Measurements from ENCODE around the gene LARP4B. TPM values are rescaled to one million over a fixed set of nuclear protein-coding genes. Genes with fewer than 3 reads are reported as not detected.
A peak's percentile ranks its signal among the peaks of the same experiment; 100 is the strongest.

LARP4B gene
- polyA plus RNA-seq, 4 donors = 12.4 to 52.6 (median 21.2) TPM

GRCh38 chr10:865924-866576 is 65.5 kb downstream of the LARP4B start:
- Histone ChIP-seq H3K9me3 (ENCODE audit: control insufficient read depth in 2 of 2, insufficient read depth in 1 of 2, low read depth in 1 of 2, low read length in 1 of 2) (no peaks in the 10 kb centered on the region), H3K4me1 (ENCODE audit: control insufficient read depth in 3 of 3, insufficient read depth in 2 of 3, low read depth in 1 of 3, low read length in 2 of 3) (no peaks in the 10 kb centered on the region), H3K4me3 (ENCODE audit: low read depth in 1 of 3, low read length in 3 of 3) (no peak overlapping the region), H3K27ac (ENCODE audit: low read depth in 1 of 3, low read length in 2 of 3) (no peak overlapping the region), H3K36me3 (ENCODE audit: control insufficient read depth in 3 of 3, insufficient read depth in 2 of 3, low read depth in 1 of 3, low read length in 3 of 3) (peaks cover 5 to 44% (median 15%) of the 10 kb centered on the region in 3 donors), H3K27me3 (ENCODE audit: control insufficient read depth in 3 of 3, insufficient read depth in 3 of 3, low read length in 3 of 3) (no peaks in the 10 kb centered on the region)
- 94 to 98% (median 96%) methylated on average over 8 of the region's 8 CpGs for WGBS, 3 donors
- DNase-seq (no peak), FAIRE-seq (no peak)

DNA sequence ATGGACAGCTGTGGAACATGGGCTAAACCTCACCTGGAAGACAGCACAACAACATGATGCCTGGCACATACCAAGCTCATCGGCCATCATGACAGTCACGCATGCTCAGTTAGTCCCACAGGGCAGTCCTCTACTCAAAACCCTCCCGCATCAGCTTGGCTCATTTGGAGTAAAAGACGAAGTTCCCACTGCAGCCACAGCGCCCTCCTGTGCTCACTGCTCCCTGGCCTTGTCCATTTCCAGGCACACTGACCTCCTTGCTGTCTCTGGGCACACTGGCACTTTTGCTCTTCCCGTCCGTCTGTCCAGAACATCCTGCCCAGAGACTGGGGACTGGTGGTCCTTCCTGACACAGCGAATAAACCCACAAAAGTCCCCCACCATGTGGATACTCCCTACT is 66.2 kb downstream of the LARP4B start:
- whole genome bisulfite sequencing, 3 donors = 95 to 96% (median 96%) methylated on average over 8 of the region's 8 CpGs
- Histone ChIP-seq H3K36me3 (ENCODE audit: control insufficient read depth in 3 of 3, insufficient read depth in 2 of 3, low read depth in 1 of 3, low read length in 3 of 3) (peaks cover 5 to 46% (median 15%) of the 10 kb centered on the region in 3 donors), H3K9me3 (ENCODE audit: control insufficient read depth in 2 of 2, insufficient read depth in 1 of 2, low read depth in 1 of 2, low read length in 1 of 2) (no peaks in the 10 kb centered on the region), H3K4me1 (ENCODE audit: control insufficient read depth in 3 of 3, insufficient read depth in 2 of 3, low read depth in 1 of 3, low read length in 2 of 3) (no peaks in the 10 kb centered on the region), H3K27ac (ENCODE audit: low read depth in 1 of 3, low read length in 2 of 3) (no peak overlapping the region), H3K4me3 (ENCODE audit: low read depth in 1 of 3, low read length in 3 of 3) (no peak overlapping the region), H3K27me3 (ENCODE audit: control insufficient read depth in 3 of 3, insufficient read depth in 3 of 3, low read length in 3 of 3) (no peaks in the 10 kb centered on the region)
- FAIRE-seq = no peak
- no peak for DNase-seq

DNA sequence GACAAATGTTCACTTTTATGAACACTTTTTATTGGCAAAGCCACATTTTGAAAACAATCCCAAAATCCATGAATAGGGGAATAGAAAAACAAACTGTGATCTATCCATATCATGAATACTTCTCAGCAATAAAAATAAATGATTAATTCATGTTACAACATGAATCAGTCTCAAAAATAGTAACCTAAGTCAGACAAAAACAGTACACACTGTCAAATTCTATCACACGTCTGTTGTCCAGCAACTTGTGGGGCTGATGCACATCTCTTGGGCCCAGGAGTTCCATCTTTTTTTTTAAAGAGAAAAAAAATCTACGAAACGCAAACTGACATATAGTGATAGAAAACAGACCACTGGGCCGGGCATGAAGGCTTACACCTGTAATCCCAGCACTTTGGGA is 71.0 kb downstream of the LARP4B start:
- H3K36me3 ChIP-seq (ENCODE audit: control insufficient read depth in 3 of 3, insufficient read depth in 2 of 3, low read depth in 1 of 3, low read length in 3 of 3) = peaks cover 8 to 39% (median 18%) of the 10 kb centered on the region in 3 donors
- no peak for DNase-seq
- H3K27me3 ChIP-seq (ENCODE audit: control insufficient read depth in 3 of 3, insufficient read depth in 3 of 3, low read length in 3 of 3) = no peaks in the 10 kb centered on the region
- H3K27ac ChIP-seq (ENCODE audit: low read depth in 1 of 3, low read length in 2 of 3) = no peak overlapping the region
- H3K4me1 ChIP-seq (ENCODE audit: control insufficient read depth in 3 of 3, insufficient read depth in 2 of 3, low read depth in 1 of 3, low read length in 2 of 3) = peaks cover 0 to 2% (median 0%) of the 10 kb centered on the region in 3 donors
- H3K4me3 ChIP-seq (ENCODE audit: low read depth in 1 of 3, low read length in 3 of 3) = no peak overlapping the region
- H3K9me3 ChIP-seq (ENCODE audit: control insufficient read depth in 2 of 2, insufficient read depth in 1 of 2, low read depth in 1 of 2, low read length in 1 of 2) = no peaks in the 10 kb centered on the region
- WGBS, 3 donors = 89 to 96% (median 93%) methylated on average over 4 of the region's 4 CpGs
- FAIRE-seq = no peak

GRCh38 chr10:856416-857157 is 74.9 kb downstream of the LARP4B start:
- Histone ChIP-seq H3K4me3 (ENCODE audit: low read depth in 1 of 3, low read length in 3 of 3) (no peak overlapping the region), H3K36me3 (ENCODE audit: control insufficient read depth in 3 of 3, insufficient read depth in 2 of 3, low read depth in 1 of 3, low read length in 3 of 3) (peaks cover 3 to 22% (median 13%) of the 10 kb centered on the region in 3 donors), H3K27ac (ENCODE audit: low read depth in 1 of 3, low read length in 2 of 3) (no peak overlapping the region), H3K4me1 (ENCODE audit: control insufficient read depth in 3 of 3, insufficient read depth in 2 of 3, low read depth in 1 of 3, low read length in 2 of 3) (peaks cover 0 to 9% (median 2%) of the 10 kb centered on the region in 3 donors), H3K9me3 (ENCODE audit: control insufficient read depth in 2 of 2, insufficient read depth in 1 of 2, low read depth in 1 of 2, low read length in 1 of 2) (no peaks in the 10 kb centered on the region), H3K27me3 (ENCODE audit: control insufficient read depth in 3 of 3, insufficient read depth in 3 of 3, low read length in 3 of 3) (no peaks in the 10 kb centered on the region)
- WGBS, 3 donors = 72 to 88% (median 84%) methylated on average over 11 of the region's 11 CpGs
- DNase-seq (no peak), FAIRE-seq (no peak)

DNA sequence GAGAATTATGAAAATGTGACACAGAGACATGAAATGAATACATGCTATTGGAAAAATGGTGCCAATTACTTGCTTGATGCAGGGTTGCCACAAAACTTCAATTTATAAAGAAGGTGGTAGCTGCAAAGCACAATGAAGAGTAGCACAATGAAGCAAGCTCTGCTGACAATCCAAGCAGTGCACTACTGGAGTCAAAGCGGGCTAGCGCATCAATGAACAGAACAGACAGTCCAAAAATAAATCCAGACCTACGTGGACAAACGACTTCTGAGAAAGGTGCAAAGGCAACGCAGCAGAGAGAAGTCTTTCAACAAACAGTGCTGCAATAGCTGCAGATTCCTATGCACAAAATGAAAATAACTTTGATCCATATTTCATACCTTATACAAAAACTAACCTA is 75.8 kb downstream of the LARP4B start:
- Histone ChIP-seq H3K36me3 (ENCODE audit: control insufficient read depth in 3 of 3, insufficient read depth in 2 of 3, low read depth in 1 of 3, low read length in 3 of 3) (peaks cover 3 to 25% (median 13%) of the 10 kb centered on the region in 3 donors), H3K27me3 (ENCODE audit: control insufficient read depth in 3 of 3, insufficient read depth in 3 of 3, low read length in 3 of 3) (no peaks in the 10 kb centered on the region), H3K27ac (ENCODE audit: low read depth in 1 of 3, low read length in 2 of 3) (no peak overlapping the region), H3K4me1 (ENCODE audit: control insufficient read depth in 3 of 3, insufficient read depth in 2 of 3, low read depth in 1 of 3, low read length in 2 of 3) (peaks cover 0 to 9% (median 2%) of the 10 kb centered on the region in 3 donors), H3K9me3 (ENCODE audit: control insufficient read depth in 2 of 2, insufficient read depth in 1 of 2, low read depth in 1 of 2, low read length in 1 of 2) (peaks cover 0 to 4% of the 10 kb centered on the region in 2 donors), H3K4me3 (ENCODE audit: low read depth in 1 of 3, low read length in 3 of 3) (no peak overlapping the region)
- DNase-seq = no peak
- no peak for FAIRE-seq
- 89 to 93% (median 90%) methylated on average over 5 of the region's 5 CpGs for WGBS, 3 donors

DNA sequence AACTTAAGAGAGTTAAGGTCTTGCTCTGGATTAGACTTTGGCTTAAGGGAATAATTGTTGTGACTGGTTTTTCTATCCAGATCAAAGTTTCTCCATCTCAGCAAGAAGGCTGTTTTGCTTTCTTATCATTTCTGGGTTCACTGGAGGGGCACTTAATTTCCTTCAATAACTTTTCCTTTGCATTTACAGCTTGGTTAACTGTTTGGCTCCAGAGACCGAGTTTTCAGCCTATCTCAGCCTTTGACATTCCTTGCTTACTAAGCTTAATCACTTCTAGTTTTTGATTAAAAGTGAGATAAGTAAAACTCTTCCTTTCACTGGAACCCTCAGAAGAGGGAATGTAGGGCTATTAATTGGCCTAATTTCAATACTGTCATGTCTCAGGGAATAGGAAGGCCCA is 76.4 kb downstream of the LARP4B start:
- no peaks in the 10 kb centered on the region for H3K27me3 ChIP-seq (ENCODE audit: control insufficient read depth in 3 of 3, insufficient read depth in 3 of 3, low read length in 3 of 3)
- peaks cover 3 to 23% (median 10%) of the 10 kb centered on the region in 3 donors for H3K36me3 ChIP-seq (ENCODE audit: control insufficient read depth in 3 of 3, insufficient read depth in 2 of 3, low read depth in 1 of 3, low read length in 3 of 3)
- DNase-seq = peak in 1 of 2 donors; percentile 33
- FAIRE-seq = no peak
- peak overlapping the region in 1 of 3 donors; percentile 19 for H3K27ac ChIP-seq (ENCODE audit: low read depth in 1 of 3, low read length in 2 of 3)
- H3K4me1 ChIP-seq (ENCODE audit: control insufficient read depth in 3 of 3, insufficient read depth in 2 of 3, low read depth in 1 of 3, low read length in 2 of 3) = peaks cover 0 to 9% (median 2%) of the 10 kb centered on the region in 3 donors
- no peak overlapping the region for H3K4me3 ChIP-seq (ENCODE audit: low read depth in 1 of 3, low read length in 3 of 3)
- peaks cover 0 to 4% of the 10 kb centered on the region in 2 donors for H3K9me3 ChIP-seq (ENCODE audit: control insufficient read depth in 2 of 2, insufficient read depth in 1 of 2, low read depth in 1 of 2, low read length in 1 of 2)
- 30 to 70% (median 33%) methylated on average over 1 of the region's 1 CpG for WGBS, 3 donors

DNA sequence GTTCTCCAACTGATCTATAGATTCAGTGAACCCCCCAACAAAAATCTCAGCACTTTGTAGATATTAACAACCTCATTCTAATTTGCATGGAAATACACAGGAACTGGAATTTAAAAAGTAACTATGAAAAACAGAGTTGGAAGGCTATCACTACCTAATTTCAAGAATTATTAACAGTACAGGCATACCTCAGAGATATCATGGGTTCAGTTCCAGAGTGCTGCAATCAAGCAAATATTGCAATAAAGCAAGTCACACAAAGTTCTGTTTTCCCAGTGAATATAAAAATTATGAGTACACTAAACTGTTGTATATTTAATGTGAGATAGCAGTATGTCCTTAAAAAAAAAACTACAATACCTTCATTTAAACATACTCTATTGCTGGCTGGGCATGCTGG is 78.5 kb downstream of the LARP4B start:
- Histone ChIP-seq H3K27me3 (ENCODE audit: control insufficient read depth in 3 of 3, insufficient read depth in 3 of 3, low read length in 3 of 3) (no peaks in the 10 kb centered on the region), H3K4me3 (ENCODE audit: low read depth in 1 of 3, low read length in 3 of 3) (no peak overlapping the region), H3K27ac (ENCODE audit: low read depth in 1 of 3, low read length in 2 of 3) (no peak overlapping the region), H3K36me3 (ENCODE audit: control insufficient read depth in 3 of 3, insufficient read depth in 2 of 3, low read depth in 1 of 3, low read length in 3 of 3) (peaks cover under 1 to 20% (median 10%) of the 10 kb centered on the region in 3 donors), H3K4me1 (ENCODE audit: control insufficient read depth in 3 of 3, insufficient read depth in 2 of 3, low read depth in 1 of 3, low read length in 2 of 3) (peaks cover 0 to 9% (median 2%) of the 10 kb centered on the region in 3 donors), H3K9me3 (ENCODE audit: control insufficient read depth in 2 of 2, insufficient read depth in 1 of 2, low read depth in 1 of 2, low read length in 1 of 2) (peaks cover 0 to 4% of the 10 kb centered on the region in 2 donors)
- peak in 1 of 2 donors; percentile 33 for DNase-seq
- no peak for FAIRE-seq

DNA sequence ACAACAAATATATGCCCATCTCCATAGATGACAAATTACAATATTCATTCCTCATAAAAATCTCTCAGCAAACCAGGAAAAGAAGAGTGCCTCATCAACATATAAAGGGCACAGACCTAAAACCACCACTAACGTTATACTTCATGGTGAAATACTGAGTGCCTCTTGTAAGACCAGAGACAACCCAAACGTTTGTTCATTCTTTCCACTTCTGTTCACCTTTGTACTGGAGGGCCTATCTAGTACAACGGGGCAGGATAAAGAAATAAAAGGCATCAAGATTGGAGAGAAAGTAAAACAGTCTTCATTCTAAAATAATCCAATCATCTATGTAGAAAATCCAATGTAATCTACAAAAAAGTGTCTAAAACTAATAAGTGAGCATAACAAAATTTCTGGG is 79.1 kb downstream of the LARP4B start:
- Histone ChIP-seq H3K27ac (ENCODE audit: low read depth in 1 of 3, low read length in 2 of 3) (no peak overlapping the region), H3K9me3 (ENCODE audit: control insufficient read depth in 2 of 2, insufficient read depth in 1 of 2, low read depth in 1 of 2, low read length in 1 of 2) (peaks cover 0 to 4% of the 10 kb centered on the region in 2 donors), H3K36me3 (ENCODE audit: control insufficient read depth in 3 of 3, insufficient read depth in 2 of 3, low read depth in 1 of 3, low read length in 3 of 3) (peaks cover 0 to 25% (median 10%) of the 10 kb centered on the region in 3 donors), H3K4me1 (ENCODE audit: control insufficient read depth in 3 of 3, insufficient read depth in 2 of 3, low read depth in 1 of 3, low read length in 2 of 3) (peaks cover 0 to 9% (median 2%) of the 10 kb centered on the region in 3 donors), H3K4me3 (ENCODE audit: low read depth in 1 of 3, low read length in 3 of 3) (no peak overlapping the region), H3K27me3 (ENCODE audit: control insufficient read depth in 3 of 3, insufficient read depth in 3 of 3, low read length in 3 of 3) (no peaks in the 10 kb centered on the region)
- WGBS, 3 donors = 31 to 56% (median 36%) methylated on average over 3 of the region's 3 CpGs
- FAIRE-seq = no peak
- DNase-seq = no peak
